Activated CD4-positive, alpha-beta T cell treated with anti-CD3 and anti-CD28 coated beads for 24 hours (primary cell): Measurements from ENCODE around the gene TMEM192.
"Not testable (repeated sequence)": the region's sequence is repeated elsewhere in the genome, so short reads cannot be mapped to it uniquely, and the experiment has no call there.

Experiments
- DNase-seq, 2 donors: peaks; one replicate each; pipeline ENCODE4 v3.0.0-alpha.2; 2020; ENCODE audit warnings: low read depth in 2 of 2

Gene TMEM192

GRCh38 chr4:165094873-165095272 lies 17.8 kb downstream of the TMEM192 start:
- no peak for DNase-seq

- DNase-seq, result not testable (repeated sequence)
Measured at GRCh38 chr4:165092187-165092586, 20.5 kb downstream of the TMEM192 start.

GRCh38 chr4:165088366-165088765 lies 24.3 kb downstream of the TMEM192 start:
- DNase-seq, result no peak

GRCh38 chr4:165085946-165086345 lies 26.7 kb downstream of the TMEM192 start:
- no peak for DNase-seq

- not testable (repeated sequence) for DNase-seq
Measured at GRCh38 chr4:165084787-165085186, 27.9 kb downstream of the TMEM192 start.

- no peak for DNase-seq
Measured at GRCh38 chr4:165079476-165079875, 33.2 kb downstream of the TMEM192 start.

GRCh38 chr4:165077034-165077578 lies 35.6 kb downstream of the TMEM192 start:
- DNase-seq, result no peak

- DNase-seq, result not testable (repeated sequence)
Measured at GRCh38 chr4:165073346-165073745, 39.3 kb downstream of the TMEM192 start.

GRCh38 chr4:165070560-165070959 lies 42.1 kb downstream of the TMEM192 start:
- DNase-seq, result no peak

GRCh38 chr4:165060938-165061337 lies 51.7 kb downstream of the TMEM192 start:
- no peak for DNase-seq

GRCh38 chr4:165059386-165059785 lies 53.3 kb downstream of the TMEM192 start:
- DNase-seq, result no peak

GRCh38 chr4:165058666-165059065 lies 54.0 kb downstream of the TMEM192 start:
- DNase-seq, result no peak

GRCh38 chr4:165055601-165056000 lies 57.1 kb downstream of the TMEM192 start:
- no peak for DNase-seq

GRCh38 chr4:165053645-165054044 lies 59.0 kb downstream of the TMEM192 start, which contains the start of gene TRIM75:
TSS of gene TRIM75 (plus strand) at chr4:165053866. CDS start at chr4:165059148, 5,282 bp downstream.
- DNase-seq, result no peak

- no peak for DNase-seq
Measured at GRCh38 chr4:165052627-165053026, 60.0 kb downstream of the TMEM192 start.

GRCh38 chr4:165048170-165048569 lies 64.5 kb downstream of the TMEM192 start:
- no peak for DNase-seq

- DNase-seq, result no peak
Measured at GRCh38 chr4:165031436-165032211, 81.0 kb downstream of the TMEM192 start, which contains the start of gene TRIM60. TSS of gene TRIM60 (plus strand) at chr4:165031999. CDS start at chr4:165040073, 8,074 bp downstream.

GRCh38 chr4:165027762-165028402 lies 84.8 kb downstream of the TMEM192 start:
- no peak for DNase-seq

GRCh38 chr4:165025782-165026181 lies 86.9 kb downstream of the TMEM192 start:
- DNase-seq, result not testable (repeated sequence)
